ENCODE results near the gene NOM1.

Gene NOM1

DNA sequence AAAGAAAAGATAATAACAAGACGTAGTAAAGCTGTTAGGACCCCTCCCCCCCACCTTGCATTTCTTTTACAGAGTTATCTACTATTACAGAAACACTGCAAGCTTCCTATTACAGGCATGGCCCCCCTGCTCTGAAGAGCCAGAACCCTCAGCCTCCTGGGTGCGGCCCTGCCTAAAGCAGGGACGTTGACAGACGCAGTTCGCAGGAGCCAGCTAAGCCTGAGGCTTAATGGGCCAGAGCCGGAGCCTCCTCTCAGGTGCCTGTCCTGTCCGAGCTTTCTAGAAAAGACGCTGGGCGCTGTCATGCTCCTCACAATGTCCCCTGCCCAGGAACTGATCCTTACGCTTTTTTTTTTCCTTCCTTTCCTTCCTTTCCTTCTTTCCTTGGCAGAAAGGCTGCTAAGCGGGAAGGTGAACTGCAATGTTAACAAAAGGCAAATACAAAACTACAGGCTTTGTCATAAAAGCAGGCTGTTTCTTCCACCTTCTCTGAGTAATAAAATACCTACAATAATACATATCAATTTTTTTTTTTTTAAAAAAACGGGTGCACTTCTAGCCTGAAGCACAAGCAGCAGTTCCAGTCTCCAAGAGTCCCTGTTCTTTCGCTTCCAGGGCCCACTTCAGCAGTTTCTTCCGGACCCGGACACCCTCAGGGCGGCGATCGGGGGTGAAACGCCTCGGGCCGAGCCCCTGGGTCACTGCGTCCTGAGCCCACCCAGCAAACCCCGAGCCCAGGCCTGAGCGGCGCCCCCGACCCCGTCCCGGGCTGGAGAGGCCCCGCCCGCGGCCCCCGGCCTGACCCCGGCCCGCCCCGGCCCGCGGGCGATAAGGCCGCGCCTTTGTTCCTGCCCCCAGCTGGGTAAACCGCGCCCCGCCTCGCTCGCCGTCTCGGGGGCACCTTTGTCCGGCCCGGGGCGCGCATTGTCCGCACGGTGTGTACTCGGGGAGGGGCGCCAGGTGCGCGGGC, 49.8 kb downstream of the NOM1 start:
- TF ChIP-seq, protein P1, sequence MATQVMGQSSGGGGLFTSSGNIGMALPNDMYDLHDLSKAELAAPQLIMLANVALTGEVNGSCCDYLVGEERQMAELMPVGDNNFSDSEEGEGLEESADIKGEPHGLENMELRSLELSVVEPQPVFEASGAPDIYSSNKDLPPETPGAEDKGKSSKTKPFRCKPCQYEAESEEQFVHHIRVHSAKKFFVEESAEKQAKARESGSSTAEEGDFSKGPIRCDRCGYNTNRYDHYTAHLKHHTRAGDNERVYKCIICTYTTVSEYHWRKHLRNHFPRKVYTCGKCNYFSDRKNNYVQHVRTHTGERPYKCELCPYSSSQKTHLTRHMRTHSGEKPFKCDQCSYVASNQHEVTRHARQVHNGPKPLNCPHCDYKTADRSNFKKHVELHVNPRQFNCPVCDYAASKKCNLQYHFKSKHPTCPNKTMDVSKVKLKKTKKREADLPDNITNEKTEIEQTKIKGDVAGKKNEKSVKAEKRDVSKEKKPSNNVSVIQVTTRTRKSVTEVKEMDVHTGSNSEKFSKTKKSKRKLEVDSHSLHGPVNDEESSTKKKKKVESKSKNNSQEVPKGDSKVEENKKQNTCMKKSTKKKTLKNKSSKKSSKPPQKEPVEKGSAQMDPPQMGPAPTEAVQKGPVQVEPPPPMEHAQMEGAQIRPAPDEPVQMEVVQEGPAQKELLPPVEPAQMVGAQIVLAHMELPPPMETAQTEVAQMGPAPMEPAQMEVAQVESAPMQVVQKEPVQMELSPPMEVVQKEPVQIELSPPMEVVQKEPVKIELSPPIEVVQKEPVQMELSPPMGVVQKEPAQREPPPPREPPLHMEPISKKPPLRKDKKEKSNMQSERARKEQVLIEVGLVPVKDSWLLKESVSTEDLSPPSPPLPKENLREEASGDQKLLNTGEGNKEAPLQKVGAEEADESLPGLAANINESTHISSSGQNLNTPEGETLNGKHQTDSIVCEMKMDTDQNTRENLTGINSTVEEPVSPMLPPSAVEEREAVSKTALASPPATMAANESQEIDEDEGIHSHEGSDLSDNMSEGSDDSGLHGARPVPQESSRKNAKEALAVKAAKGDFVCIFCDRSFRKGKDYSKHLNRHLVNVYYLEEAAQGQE (IDR thresholded peaks at IDR 0.05; ENCODE audit: insufficient read depth in 1 of 2, low read depth in 2 of 2, low read length in 2 of 2) = no peak
- TF ChIP-seq POLR2AphosphoS5 (IDR thresholded peaks at IDR 0.05; ENCODE audit: low read depth, low read length) (no peak), TAF1 (IDR thresholded peaks at IDR 0.05; ENCODE audit: borderline replicate concordance, insufficient read depth, low read length) (no peak), SIN3A (IDR thresholded peaks at IDR 0.05; ENCODE audit: borderline replicate concordance, insufficient read depth, low read length) (no peak)

DNA sequence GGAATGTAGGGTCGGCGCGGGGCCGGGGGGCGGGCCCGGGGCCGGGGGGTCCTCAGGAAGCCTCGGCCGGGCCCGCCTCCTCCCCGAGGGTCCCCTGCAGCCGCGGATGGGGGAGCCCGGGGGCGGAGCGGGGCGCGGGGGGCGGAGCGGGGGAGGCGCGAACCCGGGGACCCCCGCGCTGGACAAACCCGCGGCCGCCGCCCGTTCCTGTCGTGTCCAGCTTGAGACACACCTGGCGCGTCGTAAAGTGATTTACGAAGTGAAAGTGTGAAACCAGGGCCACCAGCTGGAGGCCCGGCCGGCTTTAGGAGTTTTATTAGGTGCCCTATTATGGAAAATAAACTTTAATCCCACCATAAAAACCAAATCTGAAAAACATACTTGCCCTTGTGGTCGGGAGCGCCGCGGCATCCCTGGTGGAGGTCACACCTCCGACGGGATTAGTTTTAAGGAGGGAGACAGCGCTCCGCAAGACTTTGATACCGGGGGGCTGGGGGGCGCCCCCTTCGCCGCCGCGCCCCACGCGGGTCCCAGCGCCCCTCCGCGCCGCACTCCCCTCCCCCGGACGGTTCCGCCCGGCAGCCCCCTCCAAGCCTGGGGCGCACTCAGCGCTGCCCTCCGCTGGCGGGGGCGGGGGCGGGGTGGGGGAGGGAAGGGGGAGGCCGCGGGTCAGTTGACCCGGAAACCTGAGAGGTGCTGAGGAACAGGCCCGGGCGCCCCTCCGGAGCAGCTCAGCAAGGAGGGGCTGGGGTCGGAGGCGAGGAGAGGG, 50.6 kb downstream of the NOM1 start:
- TF ChIP-seq, protein P1 (IDR thresholded peaks at IDR 0.05; ENCODE audit: insufficient read depth in 1 of 2, low read depth in 2 of 2, low read length in 2 of 2) = no peak
- TF ChIP-seq SIN3A (IDR thresholded peaks at IDR 0.05; ENCODE audit: borderline replicate concordance, insufficient read depth, low read length) (no peak), FOXP2 (optimal IDR thresholded peaks at IDR 0.05; ENCODE audit: borderline replicate concordance, extremely low read depth, extremely low read length, insufficient read depth) (no peak), POLR2AphosphoS5 (IDR thresholded peaks at IDR 0.05; ENCODE audit: low read depth, low read length) (no peak), TAF1 (IDR thresholded peaks at IDR 0.05; ENCODE audit: borderline replicate concordance, insufficient read depth, low read length) (no peak)

DNA sequence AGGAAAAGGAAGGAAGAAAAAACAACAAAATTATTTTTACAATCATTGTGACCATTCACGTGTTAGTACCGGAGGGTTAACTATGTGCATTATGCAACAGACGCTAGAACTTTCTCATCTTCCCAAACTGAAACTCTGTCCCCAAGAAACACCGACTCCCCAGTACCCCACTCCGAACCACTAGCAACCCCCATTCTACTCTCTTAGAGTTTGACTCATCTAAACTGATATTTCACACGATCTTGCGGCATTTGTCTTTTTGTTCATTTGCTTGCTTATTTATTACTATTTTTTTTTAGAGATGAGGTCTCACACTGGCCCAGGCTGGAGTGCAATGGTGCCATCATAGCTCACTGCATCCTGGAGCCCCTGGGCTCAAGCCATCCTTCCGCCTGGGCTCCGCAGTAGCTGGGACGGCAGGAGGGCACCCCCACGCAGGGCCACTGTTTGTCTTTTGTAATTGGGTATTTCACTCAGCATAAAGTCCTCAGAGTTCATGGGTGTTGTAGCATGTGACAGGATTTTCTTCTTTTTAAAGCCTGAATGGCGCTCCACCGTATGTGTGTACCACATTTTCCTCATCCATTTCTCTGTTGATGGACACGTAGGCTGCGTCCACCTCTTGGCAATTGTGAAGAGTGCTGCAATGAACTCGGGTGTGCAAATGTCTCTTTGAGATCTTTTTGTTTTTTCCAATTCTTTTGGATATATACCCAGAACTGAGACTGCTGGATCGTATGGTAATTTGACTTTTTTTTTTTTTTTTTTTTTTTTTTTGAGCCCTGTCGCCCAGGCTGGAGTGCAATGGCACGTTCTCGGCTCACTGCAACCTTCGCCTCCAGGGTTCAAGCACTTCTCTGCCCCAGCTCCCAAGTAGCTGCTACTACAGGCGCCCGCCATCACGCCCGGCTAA, 51.5 kb downstream of the NOM1 start:
- TF ChIP-seq SIN3A (IDR thresholded peaks at IDR 0.05; ENCODE audit: borderline replicate concordance, insufficient read depth, low read length) = no peak
- no peak for TF ChIP-seq FOXP2 (optimal IDR thresholded peaks at IDR 0.05; ENCODE audit: borderline replicate concordance, extremely low read depth, extremely low read length, insufficient read depth)
- TF ChIP-seq POLR2AphosphoS5 (IDR thresholded peaks at IDR 0.05; ENCODE audit: low read depth, low read length) = no peak

DNA sequence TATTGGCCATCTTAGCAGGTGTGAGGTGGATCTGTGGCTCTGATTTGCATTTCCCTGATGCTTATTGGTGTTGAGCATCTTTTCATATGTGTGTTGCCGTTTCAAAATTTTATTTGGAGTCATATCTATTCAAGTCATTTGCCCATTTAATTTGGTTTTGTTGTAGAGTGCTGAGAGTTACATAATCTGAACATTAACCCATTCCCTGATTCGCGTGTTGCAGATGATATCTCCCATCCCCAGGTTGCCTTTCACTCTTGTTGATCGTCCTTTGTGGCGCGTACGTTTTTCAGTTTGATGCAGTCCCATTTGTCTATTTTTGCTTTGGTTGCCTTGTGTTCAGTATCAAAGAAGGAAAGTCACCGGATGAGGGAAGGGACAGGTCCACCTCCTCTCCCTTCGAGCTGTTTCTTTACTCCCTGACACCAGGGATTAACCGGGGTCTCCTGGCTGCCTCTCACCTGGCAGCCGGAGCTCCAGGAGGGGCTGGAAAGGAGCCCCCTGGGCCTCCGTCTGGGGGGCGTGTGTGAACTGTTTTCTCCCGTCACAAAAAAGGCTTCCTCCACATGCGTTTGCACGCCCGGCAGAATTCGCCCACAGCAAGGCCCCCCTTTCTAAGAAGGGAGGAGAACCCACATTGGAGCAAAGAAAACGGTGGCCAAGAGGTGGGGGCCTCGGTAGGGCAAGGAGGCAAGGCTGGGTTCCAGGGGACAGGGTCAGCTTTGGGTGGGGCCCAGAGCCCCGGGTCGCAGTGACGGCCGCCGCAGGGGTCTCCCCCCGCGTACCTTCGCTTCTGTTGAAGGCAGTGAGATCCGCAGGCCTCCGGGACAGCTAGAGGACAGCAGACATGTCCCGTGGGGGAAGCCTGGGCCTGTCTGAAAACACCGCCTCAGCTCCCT, 52.7 kb downstream of the NOM1 start:
- TF ChIP-seq POLR2AphosphoS5 (IDR thresholded peaks at IDR 0.05; ENCODE audit: low read depth, low read length) = no peak

DNA sequence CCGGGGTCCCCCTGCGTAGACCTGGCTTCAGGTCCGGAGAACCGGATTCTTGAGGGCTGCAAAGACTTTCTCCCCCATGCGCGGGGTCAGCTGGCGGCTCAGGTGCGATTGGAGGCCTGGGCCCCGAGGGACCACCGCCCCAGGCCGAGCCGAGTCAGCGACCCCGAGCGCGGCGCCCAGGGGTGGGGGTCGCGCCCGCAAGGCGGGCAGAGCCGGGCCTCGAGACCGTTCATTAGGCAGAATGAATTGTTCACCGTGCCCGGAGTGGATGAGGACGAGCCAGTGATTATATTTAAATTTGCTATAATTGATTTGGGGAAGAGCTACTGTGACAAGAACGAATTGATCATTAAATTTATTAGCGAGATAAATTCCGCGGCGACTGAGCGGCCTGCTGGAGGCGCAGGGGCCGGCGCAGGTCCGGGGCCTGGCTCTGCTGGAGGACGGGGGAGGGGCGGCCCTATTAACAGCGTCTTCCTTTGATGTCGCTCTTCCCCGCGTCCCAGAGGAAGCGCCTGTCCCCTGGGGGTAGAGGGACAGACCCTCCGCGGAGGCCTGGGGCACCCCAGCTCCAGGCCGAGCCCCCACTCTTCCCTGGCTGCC, 53.4 kb downstream of the NOM1 start:
- TF ChIP-seq, protein P1 (IDR thresholded peaks at IDR 0.05; ENCODE audit: insufficient read depth in 1 of 2, low read depth in 2 of 2, low read length in 2 of 2) = no peak
- TF ChIP-seq FOXP2 (optimal IDR thresholded peaks at IDR 0.05; ENCODE audit: borderline replicate concordance, extremely low read depth, extremely low read length, insufficient read depth) (no peak), TAF1 (IDR thresholded peaks at IDR 0.05; ENCODE audit: borderline replicate concordance, insufficient read depth, low read length) (no peak)

Data from PFSK-1 (cell line).